ENCODE data around the gene CDKN2B-AS1. TPM values are rescaled to one million over a fixed set of nuclear protein-coding genes. Genes with fewer than 3 reads are reported as not detected.

Gene CDKN2B-AS1
- total RNA-seq: 0.63 TPM

DNA sequence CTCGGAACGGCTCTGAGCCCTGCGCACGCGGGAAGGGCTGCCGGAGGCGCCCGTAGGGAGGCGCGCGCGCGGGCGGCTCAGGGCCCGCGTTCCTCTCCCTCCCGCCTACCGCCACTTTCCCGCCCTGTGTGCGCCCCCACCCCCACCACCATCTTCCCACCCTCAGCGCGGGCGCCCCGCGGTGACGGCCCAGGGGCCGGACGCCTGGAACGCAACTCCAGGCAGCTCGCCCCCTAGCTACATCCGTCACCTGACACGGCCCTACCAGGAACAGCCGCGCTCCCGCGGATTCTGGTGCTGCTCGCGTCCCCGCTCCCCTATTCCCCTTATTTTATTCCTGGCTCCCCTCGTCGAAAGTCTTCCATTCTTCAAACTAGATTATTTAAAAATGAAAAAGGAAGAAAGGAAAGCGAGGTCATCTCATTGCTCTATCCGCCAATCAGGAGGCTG lies at the start of gene CDKN2B-AS1:
TSS of gene CDKN2B-AS1 (plus strand) at position 236 of the 450 bp plus-strand sequence.

DNA sequence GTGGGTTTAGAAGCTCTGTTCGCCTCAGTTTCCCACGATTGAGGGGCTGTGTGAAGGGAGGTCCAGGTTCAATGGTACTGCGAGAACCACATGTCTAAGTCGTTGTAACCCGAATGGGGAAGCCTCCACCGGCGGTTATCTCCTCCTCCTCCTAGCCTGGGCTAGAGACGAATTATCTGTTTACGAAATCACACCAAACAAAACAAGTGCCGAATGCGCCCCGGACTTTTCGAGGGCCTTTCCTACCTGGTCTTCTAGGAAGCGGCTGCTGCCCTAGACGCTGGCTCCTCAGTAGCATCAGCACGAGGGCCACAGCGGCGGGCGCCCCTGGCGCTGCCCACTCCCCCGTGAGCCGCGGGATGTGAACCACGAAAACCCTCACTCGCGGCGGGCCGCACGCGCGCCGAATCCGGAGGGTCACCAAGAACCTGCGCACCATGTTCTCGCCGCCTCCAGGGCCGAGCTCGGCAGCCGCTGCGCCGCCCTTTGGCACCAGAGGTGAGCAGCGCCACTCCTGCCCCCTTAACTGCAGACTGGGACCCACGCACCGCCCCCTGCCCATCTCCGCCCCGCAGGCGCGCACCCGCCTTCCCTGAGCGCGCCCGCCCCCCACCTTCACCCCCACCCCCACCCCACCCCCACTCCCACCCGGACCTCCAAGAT lies 567 bp upstream of the CDKN2B-AS1 start, which contains the start of gene CDKN2A:
TSS of gene CDKN2A (minus strand) at position 500 of the 663 bp plus-strand sequence.

DNA sequence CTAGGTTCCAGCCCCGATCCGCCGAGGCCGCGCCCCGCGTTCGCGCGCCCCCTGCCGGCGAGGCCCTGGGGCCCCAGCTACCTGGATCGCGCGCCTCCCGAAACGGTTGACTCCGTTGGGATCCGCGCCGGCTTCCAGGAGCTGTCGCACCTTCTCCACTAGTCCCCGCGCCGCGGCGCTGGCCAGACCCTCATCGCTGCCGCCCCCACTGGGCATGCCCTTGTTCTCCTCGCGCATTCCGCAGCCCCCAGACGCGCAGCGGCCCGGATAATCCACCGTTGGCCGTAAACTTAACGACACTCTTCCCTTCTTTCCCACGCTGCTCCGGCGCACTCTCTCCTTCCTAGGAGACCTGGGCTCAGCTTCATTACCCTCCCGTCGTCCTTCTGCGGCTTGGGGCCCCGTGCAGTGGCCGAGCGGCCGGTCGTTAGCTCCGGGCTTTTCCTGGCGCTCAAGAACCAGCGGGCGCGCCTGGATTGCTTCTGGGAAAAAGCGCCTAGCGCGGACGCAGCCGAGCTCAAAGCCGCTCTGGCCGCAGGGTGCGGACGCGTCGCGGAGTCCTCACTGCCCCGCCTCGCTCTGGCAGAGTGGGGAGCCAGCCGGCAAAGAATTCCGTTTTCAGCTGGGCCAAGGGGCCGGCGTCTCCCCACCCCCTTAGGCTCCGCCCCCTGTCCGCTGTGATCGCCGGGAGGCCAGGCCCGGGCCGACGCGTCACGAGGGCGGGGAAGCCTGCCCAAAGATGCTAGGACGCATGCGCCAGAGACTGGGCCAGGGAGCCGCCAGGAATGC lies 14.3 kb downstream of the CDKN2B-AS1 start, which contains the start of gene CDKN2B:
TSS of gene CDKN2B (minus strand) at position 589 of the 789 bp plus-strand sequence. CDS start at position 237, 352 bp downstream.

Small RNA genes within 50 kb of the gene (small RNA-seq; reads per million reads assigned to genes)
- gene RF01909 (ENCODE audit: low replicate concordance): not detected
- not detected for gene RF02045 (ENCODE audit: low replicate concordance)

Other genes starting within 250 kb of the CDKN2B-AS1 start
- gene MTAP, start 192.2 kb upstream of the CDKN2B-AS1 start, total RNA-seq: 21.6 TPM
- not detected for gene CDKN2A, start 399 bp upstream of the CDKN2B-AS1 start, total RNA-seq
- gene CDKN2B, start 14.5 kb downstream of the CDKN2B-AS1 start, total RNA-seq: 0.31 TPM

All from parietal lobe (tissue), 2 donors.